ENCODE results near the gene FGF19. TPM values are rescaled to one million over a fixed set of nuclear protein-coding genes. Genes with fewer than 3 reads are reported as not detected.

Gene FGF19
- total RNA-seq, 1 donor from 2014 or later: not detected

DNA sequence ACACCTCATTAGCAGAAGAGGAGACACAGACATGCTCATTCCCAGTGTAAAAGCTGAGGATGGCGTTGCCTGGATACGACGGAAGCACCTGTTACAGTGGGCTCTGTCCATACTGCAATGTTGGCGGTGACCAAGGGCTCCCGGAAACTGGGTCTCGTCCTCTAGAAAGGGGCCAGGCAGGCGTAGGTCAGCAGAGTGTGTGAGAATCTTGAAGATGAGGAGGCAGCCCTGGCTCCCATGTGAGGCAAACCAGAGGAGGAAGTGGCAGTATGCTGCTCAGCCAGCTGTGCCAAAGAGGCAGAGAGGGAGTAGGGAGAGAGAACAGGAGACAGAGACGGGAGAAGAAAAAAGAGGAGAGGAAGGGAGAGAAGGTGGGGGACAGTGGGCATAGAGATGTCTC lies 38.9 kb downstream of the FGF19 start:
- Histone ChIP-seq H3K4me3 (ENCODE audit: low read depth, low read length) (no peak overlapping the region), H3K27me3 (ENCODE audit: control insufficient read depth, insufficient read depth, low read length) (no peaks in the 10 kb centered on the region), H3K36me3 (ENCODE audit: control insufficient read depth, insufficient read depth, low read length) (peaks cover 2% of the 10 kb centered on the region)
- DNase-seq (ENCODE audit: low read depth): no peak
- TF ChIP-seq, protein P1, sequence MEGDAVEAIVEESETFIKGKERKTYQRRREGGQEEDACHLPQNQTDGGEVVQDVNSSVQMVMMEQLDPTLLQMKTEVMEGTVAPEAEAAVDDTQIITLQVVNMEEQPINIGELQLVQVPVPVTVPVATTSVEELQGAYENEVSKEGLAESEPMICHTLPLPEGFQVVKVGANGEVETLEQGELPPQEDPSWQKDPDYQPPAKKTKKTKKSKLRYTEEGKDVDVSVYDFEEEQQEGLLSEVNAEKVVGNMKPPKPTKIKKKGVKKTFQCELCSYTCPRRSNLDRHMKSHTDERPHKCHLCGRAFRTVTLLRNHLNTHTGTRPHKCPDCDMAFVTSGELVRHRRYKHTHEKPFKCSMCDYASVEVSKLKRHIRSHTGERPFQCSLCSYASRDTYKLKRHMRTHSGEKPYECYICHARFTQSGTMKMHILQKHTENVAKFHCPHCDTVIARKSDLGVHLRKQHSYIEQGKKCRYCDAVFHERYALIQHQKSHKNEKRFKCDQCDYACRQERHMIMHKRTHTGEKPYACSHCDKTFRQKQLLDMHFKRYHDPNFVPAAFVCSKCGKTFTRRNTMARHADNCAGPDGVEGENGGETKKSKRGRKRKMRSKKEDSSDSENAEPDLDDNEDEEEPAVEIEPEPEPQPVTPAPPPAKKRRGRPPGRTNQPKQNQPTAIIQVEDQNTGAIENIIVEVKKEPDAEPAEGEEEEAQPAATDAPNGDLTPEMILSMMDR (IDR thresholded peaks at IDR 0.05; ENCODE audit: insufficient read depth, low read length, poor library complexity, severe bottlenecking): no peak

DNA sequence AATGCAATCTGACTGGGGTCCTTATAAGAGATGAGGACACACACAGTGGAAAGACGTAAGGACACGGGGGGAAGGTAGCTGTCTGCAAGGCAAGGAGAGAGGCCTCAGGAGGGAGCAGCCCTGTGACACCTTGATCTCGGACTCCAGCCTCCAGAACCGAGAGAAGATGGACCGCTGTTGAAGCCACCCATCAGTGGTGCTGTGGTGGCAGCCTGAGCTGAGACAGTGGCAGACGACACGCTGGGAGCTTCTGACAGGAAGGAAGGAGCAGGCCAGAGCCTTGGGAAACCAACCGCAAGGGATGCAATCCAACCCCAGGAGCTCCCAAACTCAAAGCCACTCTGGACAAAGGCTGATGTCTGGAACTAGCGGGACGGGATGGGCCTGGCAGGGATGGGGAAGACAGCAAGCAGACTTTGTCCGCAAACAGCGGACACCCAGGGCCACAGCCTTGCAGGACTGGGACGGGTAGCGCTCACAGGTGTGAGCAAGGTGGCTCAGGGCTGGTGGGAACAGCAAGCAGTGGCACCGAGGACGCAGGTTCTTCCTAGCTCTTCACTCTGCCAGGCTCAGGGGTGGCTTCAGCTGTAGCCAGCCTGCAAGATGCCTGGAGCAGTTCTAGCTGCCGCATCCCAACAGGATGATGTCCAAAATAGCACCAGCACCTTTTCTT lies 39.6 kb downstream of the FGF19 start:
- Histone ChIP-seq H3K4me3 (ENCODE audit: low read depth, low read length) (no peak overlapping the region), H3K36me3 (ENCODE audit: control insufficient read depth, insufficient read depth, low read length) (peaks cover 2% of the 10 kb centered on the region), H3K27me3 (ENCODE audit: control insufficient read depth, insufficient read depth, low read length) (no peaks in the 10 kb centered on the region)
- TF ChIP-seq, protein P1 (IDR thresholded peaks at IDR 0.05; ENCODE audit: insufficient read depth, low read length, poor library complexity, severe bottlenecking): no peak
- DNase-seq (ENCODE audit: low read depth): no peak

DNA sequence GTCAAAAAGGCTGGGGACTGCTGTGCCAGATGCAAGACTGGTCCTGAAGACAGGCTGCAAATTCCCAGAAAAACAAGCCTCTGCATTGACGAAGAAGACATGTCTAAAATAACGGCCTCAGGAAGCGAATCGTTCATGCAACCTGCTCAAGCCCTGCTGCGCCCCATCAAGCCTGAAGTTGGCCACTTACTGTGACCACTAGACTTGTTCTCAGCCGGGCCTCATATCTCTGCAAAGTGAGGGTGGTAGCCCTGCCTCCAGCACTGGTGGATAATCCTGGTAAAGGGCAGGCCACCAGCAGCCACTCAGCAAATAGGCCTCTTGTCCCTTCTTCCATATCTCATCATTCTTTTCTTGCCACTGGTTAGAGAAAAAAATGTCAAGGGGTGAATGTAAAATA lies 40.5 kb downstream of the FGF19 start:
- peaks cover 2% of the 10 kb centered on the region for H3K36me3 ChIP-seq (ENCODE audit: control insufficient read depth, insufficient read depth, low read length)
- no peaks in the 10 kb centered on the region for H3K27me3 ChIP-seq (ENCODE audit: control insufficient read depth, insufficient read depth, low read length)
- no peak overlapping the region for H3K4me3 ChIP-seq (ENCODE audit: low read depth, low read length)
- TF ChIP-seq, protein P1 (IDR thresholded peaks at IDR 0.05; ENCODE audit: insufficient read depth, low read length, poor library complexity, severe bottlenecking): no peak
- no peak for DNase-seq (ENCODE audit: low read depth)

DNA sequence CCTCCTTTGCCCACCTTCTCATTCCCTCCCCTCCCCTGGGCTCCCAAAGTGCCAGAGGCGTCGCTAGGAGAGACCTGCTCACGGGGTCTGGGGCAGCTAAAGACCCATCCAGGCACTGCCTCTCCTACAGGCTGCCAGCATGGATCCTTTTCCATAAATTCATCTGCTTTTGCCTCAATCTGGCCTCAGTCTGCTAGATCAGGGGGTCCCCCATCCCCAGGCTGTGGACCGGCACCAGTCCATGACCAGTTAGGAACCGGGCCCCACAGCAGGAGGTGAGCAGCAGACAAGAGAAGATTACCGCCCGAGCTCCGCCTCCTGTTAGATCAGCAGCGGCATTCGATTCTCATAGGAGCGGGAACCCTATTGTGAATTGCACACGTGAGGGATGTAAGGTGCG lies 41.0 kb downstream of the FGF19 start:
- no peak overlapping the region for H3K4me3 ChIP-seq (ENCODE audit: low read depth, low read length)
- H3K36me3 ChIP-seq (ENCODE audit: control insufficient read depth, insufficient read depth, low read length): peaks cover 2% of the 10 kb centered on the region
- TF ChIP-seq, protein P1 (IDR thresholded peaks at IDR 0.05; ENCODE audit: insufficient read depth, low read length, poor library complexity, severe bottlenecking): no peak
- DNase-seq (ENCODE audit: low read depth): no peak
- H3K27me3 ChIP-seq (ENCODE audit: control insufficient read depth, insufficient read depth, low read length): no peaks in the 10 kb centered on the region

DNA sequence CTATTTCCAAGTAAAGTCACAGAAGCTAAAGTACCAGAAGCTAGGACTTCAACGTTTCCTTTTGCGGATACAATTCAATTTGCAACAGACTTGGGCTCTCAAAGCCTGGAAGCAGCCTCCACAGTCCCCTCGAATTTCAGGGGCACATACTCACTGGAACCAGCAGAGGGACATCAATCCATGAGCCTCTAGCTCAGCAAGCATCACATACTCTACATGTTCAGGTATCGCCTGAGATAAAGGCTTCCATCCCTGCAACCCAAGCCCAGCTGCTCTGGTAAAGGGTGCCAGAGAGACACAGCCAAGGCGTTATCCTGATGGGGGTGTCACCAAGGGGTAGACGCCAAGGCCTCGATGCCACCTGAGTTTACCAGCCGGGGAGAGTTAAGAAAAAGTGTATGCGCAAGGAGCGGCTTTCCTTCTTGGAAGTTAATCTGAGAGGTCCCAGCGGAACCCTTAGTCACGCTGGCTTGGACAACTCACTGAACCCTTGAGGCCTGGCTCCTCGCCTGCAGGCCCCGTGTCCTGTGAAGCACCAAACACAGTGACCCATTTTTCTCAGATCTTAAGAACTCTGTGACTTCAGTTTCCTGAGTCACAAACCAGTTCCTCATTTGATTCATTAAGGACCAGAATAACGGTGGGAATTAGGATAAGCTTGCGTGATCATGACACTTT lies 41.7 kb downstream of the FGF19 start:
- no peaks in the 10 kb centered on the region for H3K27me3 ChIP-seq (ENCODE audit: control insufficient read depth, insufficient read depth, low read length)
- DNase-seq (ENCODE audit: low read depth): no peak
- TF ChIP-seq, protein P1 (IDR thresholded peaks at IDR 0.05; ENCODE audit: insufficient read depth, low read length, poor library complexity, severe bottlenecking): peak; percentile 19
- peaks cover under 1% of the 10 kb centered on the region for H3K36me3 ChIP-seq (ENCODE audit: control insufficient read depth, insufficient read depth, low read length)
- H3K4me3 ChIP-seq (ENCODE audit: low read depth, low read length): no peak overlapping the region

DNA sequence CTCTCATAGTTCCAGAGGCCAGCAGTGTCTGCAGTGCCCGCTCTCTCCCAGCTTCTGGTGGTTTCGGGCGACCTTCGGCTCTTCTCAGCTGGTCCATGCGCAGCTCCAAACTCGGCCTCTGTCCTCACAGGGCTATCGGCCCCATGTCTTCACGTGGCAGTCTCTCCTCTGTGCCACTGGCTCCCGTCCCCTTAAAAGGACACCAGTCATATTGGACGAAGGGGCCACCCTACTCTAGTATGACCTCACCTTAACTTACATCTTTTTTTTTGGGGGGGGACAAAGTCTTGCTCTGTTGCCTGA lies 42.5 kb downstream of the FGF19 start:
- TF ChIP-seq, protein P1 (IDR thresholded peaks at IDR 0.05; ENCODE audit: insufficient read depth, low read length, poor library complexity, severe bottlenecking): no peak
- H3K4me3 ChIP-seq (ENCODE audit: low read depth, low read length): no peak overlapping the region

More for the DNA sequence above, 42.5 kb downstream of the FGF19 start:
- DNase-seq (ENCODE audit: low read depth): no peak
- Histone ChIP-seq H3K27me3 (ENCODE audit: control insufficient read depth, insufficient read depth, low read length) (no peaks in the 10 kb centered on the region), H3K36me3 (ENCODE audit: control insufficient read depth, insufficient read depth, low read length) (no peaks in the 10 kb centered on the region)
